ENCODE data around the gene PINLYP.
"Not testable (repeated sequence)": the region's sequence is repeated elsewhere in the genome, so short reads cannot be mapped to it uniquely, and the experiment has no call there.

The PINLYP gene

GRCh38 chr19:43581467-43581866 is 5.9 kb downstream of the PINLYP start:
- H3K4me3 ChIP-seq (ENCODE audit: low read depth, low read length) = no peak overlapping the region
- DNase-seq (ENCODE audit: low read depth) = no peak
- no peak for TF ChIP-seq CTCF (IDR thresholded peaks at IDR 0.05; ENCODE audit: control insufficient read depth, extremely low read depth, insufficient read depth)

- no peak overlapping the region for H3K4me3 ChIP-seq (ENCODE audit: low read depth, low read length)
- DNase-seq (ENCODE audit: low read depth) = no peak
These were observed 6.9 kb downstream of the PINLYP start for GRCh38 chr19:43582495-43582894.

GRCh38 chr19:43584484-43584883 is 8.9 kb downstream of the PINLYP start:
- H3K4me3 ChIP-seq (ENCODE audit: low read depth, low read length) = no peak overlapping the region
- DNase-seq (ENCODE audit: low read depth) = no peak
- TF ChIP-seq CTCF (IDR thresholded peaks at IDR 0.05; ENCODE audit: control insufficient read depth, extremely low read depth, insufficient read depth) = no peak

More at GRCh38 chr19:43582495-43582894, 6.9 kb downstream of the PINLYP start:
- TF ChIP-seq CTCF (IDR thresholded peaks at IDR 0.05; ENCODE audit: control insufficient read depth, extremely low read depth, insufficient read depth) = no peak

- peak; percentile 47 for DNase-seq (ENCODE audit: low read depth)
- TF ChIP-seq CTCF (IDR thresholded peaks at IDR 0.05; ENCODE audit: control insufficient read depth, extremely low read depth, insufficient read depth) = no peak
- no peak overlapping the region for H3K4me3 ChIP-seq (ENCODE audit: low read depth, low read length)
These were observed 10.7 kb downstream of the PINLYP start for GRCh38 chr19:43586346-43586745.

GRCh38 chr19:43587029-43587428 is 11.4 kb downstream of the PINLYP start:
- DNase-seq (ENCODE audit: low read depth); H3K4me3 ChIP-seq (ENCODE audit: low read depth, low read length): not testable (repeated sequence)

GRCh38 chr19:43589277-43589676 is 13.7 kb downstream of the PINLYP start:
- no peak for TF ChIP-seq CTCF (IDR thresholded peaks at IDR 0.05; ENCODE audit: control insufficient read depth, extremely low read depth, insufficient read depth)
- no peak overlapping the region for H3K4me3 ChIP-seq (ENCODE audit: low read depth, low read length)
- no peak for DNase-seq (ENCODE audit: low read depth)

GRCh38 chr19:43589678-43590077 is 14.1 kb downstream of the PINLYP start:
- H3K4me3 ChIP-seq (ENCODE audit: low read depth, low read length) = no peak overlapping the region
- DNase-seq (ENCODE audit: low read depth) = no peak
- no peak for TF ChIP-seq CTCF (IDR thresholded peaks at IDR 0.05; ENCODE audit: control insufficient read depth, extremely low read depth, insufficient read depth)

All from LNCaP clone FGC (cell line).